ENCODE data around the gene MARCHF2.

MARCHF2 gene

DNA sequence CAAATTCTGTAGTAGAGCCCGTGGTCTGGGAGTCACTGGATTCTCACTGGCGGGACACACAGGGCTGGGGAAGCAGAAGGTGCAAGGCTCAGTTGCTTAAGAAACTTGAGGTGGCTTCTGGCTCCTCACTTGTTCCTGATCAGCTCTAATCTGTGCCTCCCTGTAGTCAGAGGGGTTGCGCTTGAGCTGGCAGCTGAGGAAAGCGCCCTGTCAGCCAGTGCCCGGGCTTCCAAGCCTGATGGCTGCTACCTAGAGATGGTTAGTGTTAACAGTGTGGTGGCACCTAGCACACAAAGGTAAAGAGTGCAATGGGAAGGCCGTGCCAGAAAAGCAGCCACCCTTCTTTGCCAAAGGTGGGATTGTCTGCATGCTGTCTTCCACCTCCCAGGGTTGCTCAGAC, 40.5 kb downstream of the MARCHF2 start:
- DNase-seq (ENCODE audit: low read depth, low spot score), result no peak

DNA sequence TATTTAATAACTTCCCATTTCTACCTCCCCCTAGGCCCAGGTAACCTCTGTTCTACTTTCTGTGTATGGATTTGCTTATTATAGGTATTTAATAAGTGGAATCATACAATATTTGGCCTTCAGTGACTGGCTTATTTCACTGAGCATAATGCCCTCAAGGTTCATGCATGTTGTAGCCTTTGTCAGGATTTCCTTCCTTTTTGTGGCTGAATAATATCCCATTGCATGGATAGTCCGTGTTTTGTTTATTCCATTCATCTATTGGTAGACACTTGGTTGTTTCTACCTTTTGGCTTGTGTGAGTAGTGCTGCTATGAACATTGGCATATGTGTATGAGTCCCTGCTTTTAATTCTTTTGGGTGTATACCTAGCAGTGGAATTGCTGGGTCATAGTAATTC, 41.1 kb downstream of the MARCHF2 start:
- no peak for DNase-seq (ENCODE audit: low read depth, low spot score)

DNA sequence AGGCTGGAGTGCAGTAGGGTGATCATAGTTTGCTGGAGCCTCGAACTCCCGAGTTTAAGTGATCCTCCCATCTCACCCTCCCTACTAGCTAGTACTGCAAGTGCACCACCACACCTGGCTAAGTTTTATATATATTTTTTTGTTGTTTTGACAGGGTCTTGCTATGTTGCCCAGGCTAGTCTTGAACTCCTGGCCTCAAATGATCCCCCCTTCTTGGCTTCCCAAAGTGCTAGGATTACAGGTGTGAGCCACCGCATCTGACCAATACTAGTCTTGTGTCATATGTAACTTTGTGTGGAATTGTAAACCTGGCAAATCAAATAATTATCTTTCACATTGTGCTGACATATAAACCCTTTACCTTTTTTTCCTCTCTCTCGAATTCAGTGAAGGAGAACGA, 41.9 kb downstream of the MARCHF2 start:
- no peak for DNase-seq (ENCODE audit: low read depth, low spot score)

DNA sequence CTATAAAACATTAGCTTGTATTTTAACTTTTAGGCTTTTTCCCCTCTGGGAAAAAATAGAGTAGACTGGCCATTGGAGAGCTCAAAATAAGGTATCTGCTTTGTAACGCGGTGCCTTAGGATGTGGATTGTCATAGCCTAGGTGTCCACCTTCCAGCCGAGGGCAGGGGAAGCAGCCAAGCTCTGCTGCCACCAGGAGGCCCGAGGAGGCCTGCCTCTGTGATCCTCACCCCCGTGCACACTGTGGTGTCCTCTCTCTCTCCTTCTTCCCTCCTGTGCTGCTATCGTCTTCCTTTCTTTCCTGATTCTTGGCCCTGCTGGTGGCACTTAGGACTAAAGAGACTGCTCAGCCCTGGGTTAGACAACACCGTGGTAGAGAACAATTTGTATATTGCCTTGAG, 43.0 kb downstream of the MARCHF2 start:
- no peak for DNase-seq (ENCODE audit: low read depth, low spot score)

DNA sequence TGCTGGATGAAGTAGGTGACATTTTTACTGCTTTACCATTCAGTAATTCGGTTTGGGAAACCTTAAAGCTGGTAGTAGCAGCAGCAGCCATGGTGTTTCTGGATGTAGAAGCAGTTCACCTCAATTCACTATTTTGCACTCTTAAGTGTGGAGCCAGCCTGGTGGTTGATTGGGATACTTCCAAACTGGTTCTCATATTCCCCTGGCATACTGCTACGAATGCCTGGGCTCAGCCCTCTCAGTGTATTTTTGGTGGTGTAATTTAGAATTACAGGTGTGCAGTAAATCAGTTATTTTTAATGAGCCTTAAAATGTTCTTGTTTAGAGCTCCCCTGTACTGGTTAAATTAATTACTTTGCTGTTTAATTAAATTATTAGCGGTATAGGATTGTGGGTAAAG, 44.1 kb downstream of the MARCHF2 start:
- DNase-seq (ENCODE audit: low read depth, low spot score), result no peak

DNA sequence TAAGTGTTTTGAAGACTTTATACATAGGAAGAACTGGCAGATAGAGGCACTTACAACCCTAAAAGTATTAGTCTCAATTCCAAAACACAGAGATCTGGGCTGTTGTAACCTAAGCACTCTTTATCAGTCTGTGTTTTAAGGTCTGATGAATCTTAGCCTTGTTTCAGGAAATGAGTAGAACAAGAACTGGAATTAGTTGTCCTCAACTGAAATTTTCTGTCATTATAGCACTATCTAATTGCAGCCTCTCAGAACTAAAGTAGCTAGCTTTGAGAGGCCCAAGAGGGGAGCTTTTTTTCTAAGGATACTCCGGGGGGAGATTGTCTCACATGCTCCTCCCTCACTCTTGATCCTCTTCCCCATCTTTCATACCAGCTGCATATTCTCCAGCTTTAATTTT, 44.7 kb downstream of the MARCHF2 start:
- DNase-seq (ENCODE audit: low read depth, low spot score), result no peak

DNA sequence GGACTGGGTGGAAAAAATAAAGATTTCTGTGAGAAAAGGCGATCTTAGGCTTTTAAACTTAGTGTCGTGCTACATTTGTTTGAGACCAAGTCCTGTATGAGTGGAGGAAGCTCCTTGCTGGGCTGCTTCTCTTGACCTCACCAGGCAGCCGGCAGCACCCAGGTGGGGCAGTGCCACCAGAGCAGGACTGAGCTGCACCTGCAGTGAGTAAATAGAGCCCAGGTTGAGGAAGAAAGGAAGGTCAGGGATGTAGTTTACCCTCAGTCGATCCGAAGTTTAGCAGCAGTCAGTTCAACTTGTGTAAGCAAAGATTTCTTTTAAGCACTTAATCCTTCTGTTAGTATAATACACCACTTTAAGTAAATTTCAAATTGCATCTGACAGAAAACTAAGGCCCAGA, 45.3 kb downstream of the MARCHF2 start:
- DNase-seq (ENCODE audit: low read depth, low spot score), result no peak

DNA sequence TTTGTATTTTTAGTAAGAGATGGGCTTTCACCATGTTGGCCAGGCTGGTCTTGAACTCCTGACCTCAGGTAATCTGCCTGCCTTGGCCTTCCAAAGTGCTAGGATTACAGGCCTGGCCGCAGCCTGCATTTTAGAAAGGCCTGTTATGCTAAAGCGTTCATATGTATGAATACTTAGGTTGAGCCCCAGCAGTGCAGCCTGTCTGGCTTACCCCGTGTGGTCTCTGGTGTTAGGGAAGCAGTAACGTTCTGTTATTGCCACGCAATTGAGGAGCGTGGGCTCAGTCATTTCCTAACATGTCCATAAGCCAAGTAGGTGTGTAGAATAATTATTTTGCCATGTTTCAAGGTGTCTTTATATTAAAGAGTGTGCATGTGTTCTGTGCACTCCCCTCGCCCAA, 46.0 kb downstream of the MARCHF2 start:
- DNase-seq (ENCODE audit: low read depth, low spot score), result no peak

DNA sequence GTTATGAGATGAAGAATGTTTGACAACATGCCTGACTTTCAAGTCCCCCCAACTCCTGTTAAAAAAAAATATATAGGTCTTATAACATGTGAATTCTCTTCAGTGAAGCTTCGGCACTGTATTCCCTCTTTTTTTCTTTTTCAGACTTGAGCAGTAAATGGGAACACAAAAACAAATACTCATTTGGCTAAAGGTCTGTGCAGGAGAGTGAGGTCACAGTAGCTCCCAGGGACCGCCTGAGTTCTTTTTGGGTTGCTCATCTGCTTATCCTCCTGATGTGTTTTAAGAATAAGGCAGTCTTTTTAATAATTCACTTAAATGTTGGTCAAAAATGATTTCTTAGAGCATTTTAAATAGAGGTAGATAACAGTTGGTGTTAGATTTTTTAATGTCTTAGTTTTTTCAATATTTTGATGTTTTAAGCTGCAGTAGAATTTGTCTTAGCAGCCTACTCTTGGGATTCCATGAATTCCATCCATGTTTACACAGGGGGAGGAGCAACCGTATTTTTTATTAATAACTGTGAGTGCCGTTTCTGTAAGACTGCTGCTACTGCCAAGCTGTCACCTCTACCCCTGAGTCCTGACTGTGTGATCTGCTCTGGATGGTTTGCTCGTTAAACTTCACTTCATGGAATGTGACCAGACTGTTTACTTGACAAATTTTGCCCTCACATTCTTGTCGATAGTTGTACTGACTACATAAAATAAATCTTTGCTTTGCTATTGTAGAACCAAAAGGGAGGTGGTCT, 46.6 kb downstream of the MARCHF2 start:
- DNase-seq (ENCODE audit: low read depth, low spot score), result no peak

DNA sequence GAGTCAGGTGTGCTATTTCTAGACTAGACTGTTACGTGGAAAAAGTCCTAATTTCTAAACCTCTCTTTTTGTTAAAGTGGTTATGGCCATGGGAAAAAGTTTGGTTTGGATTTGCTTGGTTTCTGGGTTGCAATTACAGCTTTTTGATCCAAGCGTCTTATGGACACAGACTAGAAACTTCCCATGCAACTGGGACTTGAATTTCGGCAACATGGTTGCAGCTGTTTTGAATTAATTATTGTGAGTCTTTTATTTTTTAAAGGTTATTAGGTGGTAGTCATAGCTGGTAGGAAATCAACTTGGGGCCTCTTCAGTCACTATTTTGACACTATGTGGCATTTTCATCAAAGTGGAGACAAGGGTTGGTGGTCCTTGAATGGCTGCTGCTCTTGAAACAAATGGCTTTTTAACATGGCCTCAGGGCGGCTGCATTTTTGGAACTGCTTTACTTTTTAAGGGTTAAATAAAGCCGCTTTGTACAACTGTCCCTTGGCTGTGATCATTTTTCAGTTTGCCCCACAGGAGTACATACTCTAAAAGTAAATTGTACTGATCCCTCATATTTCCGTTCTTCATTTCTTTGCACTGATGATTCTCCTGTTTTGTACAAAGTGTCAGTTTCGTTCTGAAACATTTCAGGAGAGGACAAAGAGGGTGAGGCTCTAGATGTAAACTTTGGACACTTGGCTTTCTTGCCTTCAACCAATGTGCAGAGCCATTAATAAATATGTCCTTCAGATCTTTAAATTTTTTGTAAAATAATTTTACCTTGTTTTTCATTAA, 47.6 kb downstream of the MARCHF2 start:
- no peak for DNase-seq (ENCODE audit: low read depth, low spot score)

DNA sequence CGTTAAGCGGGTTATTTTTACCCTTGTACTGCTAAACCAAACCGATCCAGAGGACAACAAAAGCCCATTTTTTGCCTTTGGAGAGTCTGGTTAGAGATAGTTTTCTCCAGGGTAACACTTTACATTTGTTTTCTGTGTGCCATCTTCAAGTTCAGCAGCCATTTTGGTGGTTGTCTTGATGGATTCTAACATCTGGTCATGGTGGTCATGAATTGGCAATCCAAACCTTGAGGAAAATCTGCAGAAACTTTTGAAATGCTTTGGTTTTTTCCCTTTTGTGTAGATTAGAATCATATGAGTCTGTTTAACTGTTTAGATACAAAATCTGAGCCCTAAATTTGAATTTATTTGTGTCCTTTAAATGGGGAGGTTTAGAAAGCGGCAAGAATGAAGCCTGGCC, 48.3 kb downstream of the MARCHF2 start:
- no peak for DNase-seq (ENCODE audit: low read depth, low spot score)

DNA sequence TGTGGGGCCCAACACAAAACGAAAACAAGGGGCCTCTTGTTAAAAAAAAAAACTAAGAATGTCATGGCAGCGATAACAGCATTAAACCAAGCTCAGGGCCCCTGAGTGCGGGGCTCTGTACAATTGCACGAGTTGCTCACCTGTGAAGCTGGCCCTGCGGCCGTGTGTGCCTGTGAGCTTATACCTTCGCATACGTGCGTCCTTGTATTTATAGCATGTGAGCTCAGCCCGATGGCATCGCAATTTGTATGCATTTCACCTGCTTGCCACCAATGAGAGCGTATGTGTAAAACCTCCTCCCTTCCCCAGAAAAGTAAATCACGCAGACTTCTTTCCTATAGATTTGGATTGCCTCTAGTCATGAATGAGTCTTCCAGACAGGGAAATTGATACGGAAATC, 48.8 kb downstream of the MARCHF2 start:
- no peak for DNase-seq (ENCODE audit: low read depth, low spot score)

DNA sequence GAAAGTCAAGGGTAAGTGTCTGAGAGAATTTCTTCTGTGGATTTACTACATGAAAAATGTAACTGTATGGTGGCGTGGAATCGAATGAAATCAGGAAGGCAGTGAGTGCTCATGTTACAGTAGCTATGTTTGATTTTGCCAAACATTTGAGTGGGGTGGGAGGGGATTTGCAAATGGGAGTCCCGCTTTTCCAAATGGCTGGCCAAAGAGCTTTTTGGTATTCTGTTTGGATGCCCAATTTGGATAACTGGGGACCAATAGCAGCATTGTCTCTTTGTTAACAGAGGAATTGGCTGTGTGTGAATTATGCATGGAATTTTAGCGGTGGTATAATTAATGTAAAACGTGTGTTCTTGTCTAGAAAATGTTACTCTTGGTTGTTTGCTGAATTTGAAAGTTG, 49.5 kb downstream of the MARCHF2 start:
- DNase-seq (ENCODE audit: low read depth, low spot score), result no peak

DNA sequence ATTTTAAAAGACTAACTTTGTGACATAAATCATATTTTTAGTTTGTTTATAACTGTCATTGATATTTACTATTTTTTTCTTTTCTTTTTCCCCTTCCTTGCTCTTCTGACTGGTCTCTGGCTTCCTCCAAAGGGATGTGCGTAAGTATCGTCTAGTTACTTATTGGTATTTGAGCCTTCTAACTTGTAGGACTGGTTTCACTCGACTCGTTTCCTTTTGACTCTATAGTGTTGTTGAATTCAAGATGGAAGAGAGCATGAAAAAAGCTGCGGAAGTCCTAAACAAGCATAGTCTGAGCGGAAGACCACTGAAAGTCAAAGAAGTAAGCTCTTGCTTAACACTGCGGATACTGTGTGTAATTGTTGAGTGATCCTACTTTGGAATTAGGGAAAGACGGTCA, 50.3 kb downstream of the MARCHF2 start:
- DNase-seq (ENCODE audit: low read depth, low spot score), result no peak

DNA sequence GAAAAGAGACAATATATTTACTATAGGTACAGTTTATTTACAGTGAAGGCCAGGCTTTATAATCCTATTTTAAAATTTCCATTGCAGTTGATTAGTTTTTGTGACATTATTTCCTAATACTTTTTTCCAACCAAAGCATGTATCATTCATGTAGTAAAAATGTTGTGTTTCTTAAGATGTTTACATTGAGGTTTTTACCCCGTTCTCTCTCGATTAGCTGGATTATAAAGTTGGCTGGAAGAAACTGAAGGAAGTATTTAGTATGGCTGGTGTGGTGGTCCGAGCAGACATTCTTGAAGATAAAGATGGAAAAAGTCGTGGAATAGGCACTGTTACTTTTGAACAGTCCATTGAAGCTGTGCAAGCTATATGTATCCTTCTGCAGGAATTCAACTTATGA, 52.9 kb downstream of the MARCHF2 start:
- no peak for DNase-seq (ENCODE audit: low read depth, low spot score)

DNA sequence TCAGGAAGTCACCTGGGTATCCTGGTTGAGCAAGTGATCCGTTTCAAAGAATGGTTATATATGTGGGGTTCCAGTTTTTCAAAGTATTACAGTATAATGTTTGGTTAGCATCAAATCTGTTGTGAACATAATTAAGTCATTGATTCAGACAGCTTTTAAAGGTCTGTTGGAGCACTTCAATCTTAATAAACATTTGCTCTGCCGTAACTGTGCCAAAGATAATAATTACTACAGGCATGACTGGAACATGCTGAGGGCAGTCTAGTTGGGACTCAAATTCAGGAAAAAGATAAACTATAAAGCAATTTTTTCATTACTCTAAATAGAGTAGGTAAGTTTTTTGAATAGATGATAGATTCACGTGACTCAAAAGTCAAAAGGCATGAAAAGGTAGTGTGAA, 55.0 kb downstream of the MARCHF2 start:
- DNase-seq (ENCODE audit: low read depth, low spot score), result no peak

DNA sequence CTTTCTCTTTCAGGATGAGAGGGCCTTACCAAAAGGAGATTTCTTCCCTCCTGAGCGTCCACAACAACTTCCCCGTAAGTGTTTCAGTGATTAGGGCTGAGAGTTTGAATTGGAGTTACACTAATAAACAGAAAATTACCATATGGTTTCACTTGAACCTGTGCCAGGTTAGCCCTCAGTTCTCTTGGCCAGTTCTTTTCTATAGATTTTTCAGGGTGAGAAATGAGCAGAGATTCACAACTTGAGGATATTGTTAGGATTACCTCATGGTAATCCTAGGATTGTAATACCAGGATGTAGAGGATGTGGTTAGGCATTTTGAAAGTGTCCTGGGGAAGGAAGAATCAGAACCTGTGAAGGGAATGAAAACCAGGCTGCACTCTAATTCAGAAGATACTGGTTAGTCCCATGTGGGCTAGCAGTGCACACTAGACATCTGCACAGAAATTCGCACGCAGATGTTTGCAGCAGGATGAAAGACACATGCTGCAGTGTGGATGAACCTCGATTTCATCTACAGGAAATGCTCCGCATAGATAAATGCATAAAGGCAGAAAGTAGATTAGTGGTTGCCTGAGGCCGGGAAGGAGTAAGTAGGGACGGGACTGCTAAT, 55.8 kb downstream of the MARCHF2 start:
- DNase-seq (ENCODE audit: low read depth, low spot score), result no peak

DNA sequence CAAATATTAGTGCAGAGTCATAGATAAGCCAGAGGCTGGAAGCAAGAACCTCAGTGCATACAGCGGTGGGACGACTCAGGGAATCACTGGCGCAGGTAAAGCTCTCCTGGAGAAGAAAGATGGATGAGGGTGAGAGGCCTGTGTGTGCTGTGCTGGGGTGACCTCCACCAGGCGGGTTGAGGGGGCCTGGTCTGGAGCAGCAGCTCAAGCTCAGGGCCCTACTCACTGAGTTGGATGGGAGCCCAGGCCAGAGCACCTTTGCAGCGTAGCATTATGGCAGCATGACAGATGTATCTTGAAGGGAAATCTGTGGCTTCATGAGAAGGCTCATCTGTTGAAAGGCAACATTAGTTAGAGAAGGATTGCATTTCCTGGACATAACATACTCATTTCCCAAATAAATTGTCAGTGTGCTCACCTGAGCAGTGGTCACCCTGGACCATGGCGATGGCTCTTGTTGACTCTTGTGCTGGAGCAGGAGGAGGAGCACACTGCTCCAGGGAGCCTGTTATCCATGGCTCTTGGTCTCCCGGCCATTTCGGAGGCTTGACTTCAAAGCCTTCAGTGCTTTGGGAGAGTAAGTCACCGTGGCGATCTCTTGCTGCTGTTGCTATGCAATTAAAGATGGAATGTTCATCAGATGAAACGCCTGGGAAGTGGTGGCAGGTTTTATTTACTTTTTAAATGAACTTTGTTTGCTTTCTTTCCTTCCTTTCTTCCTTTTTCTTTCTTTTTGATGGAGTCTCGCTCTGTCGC, 56.7 kb downstream of the MARCHF2 start:
- DNase-seq (ENCODE audit: low read depth, low spot score), result no peak

DNA sequence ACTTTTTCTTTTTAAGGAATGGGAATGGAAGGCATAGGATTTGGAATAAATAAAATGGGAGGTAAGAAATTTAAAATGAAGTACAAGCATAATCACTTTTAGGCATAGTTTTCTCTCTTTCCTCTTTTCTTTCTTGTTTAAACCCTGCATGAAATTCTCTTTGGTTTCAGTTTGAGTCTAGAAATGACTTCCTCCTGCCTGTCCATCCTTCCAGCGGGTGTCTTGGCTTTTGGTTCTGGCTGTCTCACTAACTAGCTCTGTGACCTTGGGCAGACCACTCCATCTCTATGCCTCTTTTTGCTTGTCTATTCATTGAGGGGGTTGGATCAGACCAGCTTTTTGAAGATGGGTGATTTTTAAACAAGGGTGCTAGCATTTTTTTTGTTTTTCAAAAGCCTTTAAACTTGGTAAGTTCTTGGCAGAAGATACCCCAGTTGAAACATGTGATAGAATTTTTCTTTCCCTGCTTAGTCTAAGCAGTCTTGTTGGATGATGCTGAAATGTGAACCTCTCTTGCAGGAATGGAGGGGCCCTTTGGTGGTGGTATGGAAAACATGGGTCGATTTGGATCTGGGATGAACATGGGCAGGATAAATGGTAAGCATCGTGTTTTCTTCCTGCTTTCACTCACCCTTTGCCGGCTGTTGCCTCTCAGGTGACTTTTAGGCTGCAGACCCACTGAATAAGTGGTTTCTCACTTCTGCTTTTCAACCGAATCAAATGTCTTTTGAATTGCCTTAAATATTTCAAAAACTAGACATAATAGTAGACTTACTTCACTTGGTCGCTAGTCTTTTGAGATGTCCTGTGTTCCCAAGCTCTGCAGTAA, 60.8 kb downstream of the MARCHF2 start:
- DNase-seq (ENCODE audit: low read depth, low spot score), result no peak

DNA sequence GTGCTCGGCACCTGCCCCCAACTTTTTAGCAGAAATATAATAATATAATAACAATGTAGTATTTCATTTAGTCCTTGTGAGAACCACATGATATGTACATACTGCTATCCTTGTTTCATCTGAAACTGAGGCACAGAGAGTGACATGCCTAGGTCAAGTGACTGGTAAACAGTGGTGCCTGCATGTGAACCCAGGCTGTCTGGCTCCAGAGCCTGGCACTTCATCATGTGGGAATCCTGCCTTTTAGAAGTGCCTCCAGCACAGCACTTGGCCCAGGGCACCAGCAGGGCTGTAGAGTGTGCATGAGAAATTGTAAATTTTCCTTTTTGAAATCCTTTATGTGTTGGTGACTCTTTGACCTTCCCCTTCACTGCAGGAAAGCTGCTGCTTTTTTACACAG, 61.9 kb downstream of the MARCHF2 start:
- DNase-seq (ENCODE audit: low read depth, low spot score), result no peak

DNA sequence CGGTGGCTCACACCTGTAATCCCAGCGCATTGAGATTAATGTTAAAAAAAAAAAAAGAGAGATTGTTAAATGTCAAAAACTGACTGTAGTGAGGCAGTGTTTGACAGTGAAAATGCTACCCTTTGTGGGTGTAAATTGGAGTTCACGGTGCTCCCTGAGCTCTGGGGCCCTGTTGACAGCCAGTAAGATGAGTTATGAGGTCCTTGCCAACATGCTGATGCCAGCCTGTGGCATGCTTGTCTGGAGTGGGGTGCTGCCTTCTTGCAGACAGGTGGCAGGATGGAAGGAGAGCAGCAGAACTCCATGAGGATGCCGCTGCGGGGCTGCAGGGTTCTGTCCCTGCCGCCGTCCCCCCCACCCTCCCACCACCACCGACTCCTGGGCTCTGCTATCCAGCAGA, 63.4 kb downstream of the MARCHF2 start:
- DNase-seq (ENCODE audit: low read depth, low spot score), result no peak
